Astrocyte (in vitro differentiated cells and primary cell): ENCODE measurements around the gene EGFL8. TPM values are rescaled to one million over a fixed set of nuclear protein-coding genes. Genes with fewer than 3 reads are reported as not detected.
A peak's percentile ranks its signal among the peaks of the same experiment; 100 is the strongest.

Experiments used
- DNase-seq: peaks from one replicate; pipeline ENCODE4 v3.0.0-alpha.2; 2010; ENCODE audit warnings: low read depth
- FAIRE-seq: peaks from 2 replicates; lab custom pipeline; 2011; peaks lifted over from hg19 to GRCh38; lab: Jason Lieb, UNC
- H2AFZ ChIP-seq: 2 replicates; pipeline ENCODE4 v1.6.0; 2012; ENCODE audit warnings: low read depth, low read length, inconsistent platforms
- H3K27ac ChIP-seq: 2 replicates; pipeline ENCODE4 v1.5.1; 2011; ENCODE audit warnings: low read depth, low read length, inconsistent platforms
- H3K27me3 ChIP-seq: 2 replicates; pipeline ENCODE4 v1.6.0; 2011; ENCODE audit warnings: low read length, inconsistent platforms; ENCODE audit not compliant: insufficient read depth
- H3K36me3 ChIP-seq: 2 replicates; pipeline ENCODE4 v1.5.1; 2011; ENCODE audit warnings: low read length, inconsistent platforms; ENCODE audit not compliant: insufficient read depth
- H3K4me1 ChIP-seq: 2 replicates; pipeline ENCODE4 v1.5.1; 2011; ENCODE audit warnings: low read length, inconsistent platforms; ENCODE audit not compliant: insufficient read depth
- H3K4me2 ChIP-seq: 2 replicates; pipeline ENCODE4 v1.6.0; 2012; ENCODE audit warnings: low read length, inconsistent platforms
- H3K4me3 ChIP-seq: 2 replicates; pipeline ENCODE4 v1.5.1; 2011; ENCODE audit warnings: low read depth, mild to moderate bottlenecking, low read length, inconsistent platforms; ENCODE audit not compliant: insufficient read depth
- H3K79me2 ChIP-seq: 2 replicates; pipeline ENCODE4 v1.6.0; 2012; ENCODE audit warnings: mild to moderate bottlenecking, low read length, inconsistent platforms; ENCODE audit not compliant: insufficient read depth
- H3K9ac ChIP-seq: 2 replicates; pipeline ENCODE4 v1.6.0; 2012; ENCODE audit warnings: mild to moderate bottlenecking, low read length, inconsistent platforms
- H3K9me3 ChIP-seq: 2 replicates; pipeline ENCODE4 v1.5.1; 2012; ENCODE audit warnings: low read depth, mild to moderate bottlenecking, low read length, inconsistent platforms; ENCODE audit not compliant: insufficient read depth
- H4K20me1 ChIP-seq: 2 replicates; pipeline ENCODE4 v1.6.0; 2012; ENCODE audit warnings: low read length, inconsistent platforms; ENCODE audit not compliant: insufficient read depth
- H3K27ac Mint-ChIP-seq: one replicate; pipeline ENCODE4 v1.8.0; 2021; ENCODE audit warnings: mild to moderate bottlenecking, mixed read lengths; ENCODE audit not compliant: unreplicated experiment
- H3K27me3 Mint-ChIP-seq: one replicate; pipeline ENCODE4 v1.8.0; 2021; ENCODE audit warnings: low read depth, mixed read lengths; ENCODE audit not compliant: unreplicated experiment
- H3K36me3 Mint-ChIP-seq: one replicate; pipeline ENCODE4 v1.8.0; 2021; ENCODE audit warnings: low read depth, mixed read lengths; ENCODE audit not compliant: unreplicated experiment
- H3K4me1 Mint-ChIP-seq: one replicate; pipeline ENCODE4 v1.8.0; 2021; ENCODE audit warnings: low read depth, mixed read lengths; ENCODE audit not compliant: unreplicated experiment
- H3K4me3 Mint-ChIP-seq: one replicate; pipeline ENCODE4 v1.8.0; 2021; ENCODE audit warnings: mild to moderate bottlenecking, moderate library complexity, mixed read lengths; ENCODE audit not compliant: unreplicated experiment
- H3K9me3 Mint-ChIP-seq: one replicate; pipeline ENCODE4 v1.8.0; 2021; ENCODE audit warnings: mild to moderate bottlenecking, mixed read lengths; ENCODE audit not compliant: unreplicated experiment
- CTCF ChIP-seq: IDR thresholded peaks from 2 replicates; pipeline ENCODE4 v1.5.1; 2011; ENCODE audit warnings: low read depth, mild to moderate bottlenecking, inconsistent platforms, low read length, moderate library complexity; ENCODE audit not compliant: insufficient read depth
- EZH2 ChIP-seq: IDR thresholded peaks from 2 replicates; pipeline ENCODE4 v1.6.1; 2012; ENCODE audit warnings: mild to moderate bottlenecking, low read length, inconsistent platforms; ENCODE audit not compliant: insufficient read depth
- total RNA-seq: library from RNA; stranded (reverse); gene quantifications from 2 replicates; pipeline ENCODE4 v1.2.1, GENCODE V29; 2021

The EGFL8 gene
- total RNA-seq, 1 donor from 2014 or later: 13.3 TPM

GRCh38 chr6:32151863-32152768 lies 12.3 kb upstream of the EGFL8 start, which contains the start of gene PRRT1:
Gene PRRT1 (minus strand): TSS chr6:32151939. CDS start chr6:32151827, 112 bp downstream.
- FAIRE-seq (no peak), DNase-seq (no peak)
- Histone ChIP-seq H3K9ac (peak within 1 kb of the TSS; percentile 86), H4K20me1 (peaks cover 9% of the 10 kb centered on the region), H3K4me1 (peaks cover 24% of the 10 kb centered on the region), H3K27ac (peak within 1 kb of the TSS; percentile 82), H3K27me3 (peaks cover 28% of the 10 kb centered on the region), H3K79me2 (peaks cover 17% of the 10 kb centered on the region), H3K4me3 (peak within 1 kb of the TSS; percentile 88), H3K4me2 (peak within 1 kb of the TSS; percentile 92), H2AFZ (peak within 1 kb of the TSS; percentile 6), H3K36me3 (peaks cover 4% of the 10 kb centered on the region), H3K9me3 (no peaks in the 10 kb centered on the region)
- Mint-ChIP-seq H3K4me3 (peak within 1 kb of the TSS; percentile 98), H3K4me1 (peaks cover 19% of the 10 kb centered on the region), H3K9me3 (peaks cover 9% of the 10 kb centered on the region), H3K27me3 (peaks cover 30% of the 10 kb centered on the region), H3K36me3 (peaks cover 11% of the 10 kb centered on the region), H3K27ac (peak within 1 kb of the TSS; percentile 95)
- TF ChIP-seq EZH2 (no peak), CTCF (no peak)

- Mint-ChIP-seq H3K27ac (peak overlapping the region; percentile 95), H3K36me3 (peaks cover 16% of the 10 kb centered on the region), H3K4me1 (peaks cover 19% of the 10 kb centered on the region), H3K27me3 (peaks cover 27% of the 10 kb centered on the region), H3K9me3 (peaks cover 8% of the 10 kb centered on the region), H3K4me3 (peak overlapping the region; percentile 98)
- Histone ChIP-seq H3K9ac (peak overlapping the region; percentile 86), H3K79me2 (peaks cover 17% of the 10 kb centered on the region), H3K9me3 (no peaks in the 10 kb centered on the region), H2AFZ (peak overlapping the region; percentile 76), H3K4me1 (peaks cover 24% of the 10 kb centered on the region), H3K36me3 (peaks cover 4% of the 10 kb centered on the region), H3K4me3 (peak overlapping the region; percentile 88), H4K20me1 (peaks cover 9% of the 10 kb centered on the region), H3K27ac (peak overlapping the region; percentile 82), H3K27me3 (peaks cover 21% of the 10 kb centered on the region), H3K4me2 (peak overlapping the region; percentile 92)
- TF ChIP-seq CTCF (no peak), EZH2 (no peak)
- DNase-seq: peak; percentile 33
- FAIRE-seq: no peak
These were observed 11.4 kb upstream of the EGFL8 start for GRCh38 chr6:32152769-32153563.
